GM13976 (cell line): ENCODE results near the gene SMTNL1.
A peak's percentile ranks its signal among the peaks of the same experiment; 100 is the strongest.

ENCODE experiments used
- DNase-seq: peaks from one replicate; pipeline ENCODE4 v3.0.0; 2012; ENCODE audit warnings: low spot score
- CTCF ChIP-seq: IDR thresholded peaks from 2 replicates; pipeline ENCODE4 v1.5.1; 2012; ENCODE audit warnings: borderline replicate concordance, mild to moderate bottlenecking; ENCODE audit not compliant: insufficient read depth; ENCODE audit errors: extremely low read depth, missing control alignments, control extremely low read depth
- in situ Hi-C: fragments of 300-500 bp; cut with MboI; formaldehyde crosslinking; loops from one replicate; pipeline ENCODE4 v1.12.0; 2022; ENCODE audit warnings: low sequenced_read_pairs, mixed read lengths, inconsistent platforms; ENCODE audit not compliant: unreplicated experiment

Gene SMTNL1

GRCh38 chr11:57536947-57537619 is at the start of gene SMTNL1:
TSS of gene SMTNL1 (plus strand) at chr11:57537595. CDS start at chr11:57542643, 5,048 bp downstream.
- no peak for TF ChIP-seq CTCF
- in situ Hi-C loops, result no loop called here
- DNase-seq, result no peak

- in situ Hi-C loops, result no loop called here
- no peak for TF ChIP-seq CTCF
- DNase-seq, result no peak
These were observed 49.3 kb upstream of the SMTNL1 start for GRCh38 chr11:57487920-57488659.

- no peak for DNase-seq
- no peak for TF ChIP-seq CTCF
- in situ Hi-C loops, result loop anchor here (10.0 kb wide), 1 partner anchor 154 kb away; the partner anchor contains the start of gene YPEL4
These were observed 46.7 kb upstream of the SMTNL1 start for GRCh38 chr11:57490456-57491248.

- in situ Hi-C loops, result loop anchor here (10.0 kb wide), 1 partner anchor 153 kb away; the partner anchor contains the start of gene YPEL4
- peak; percentile 64 for TF ChIP-seq CTCF
- DNase-seq, result peak; percentile 74
These were observed 45.9 kb upstream of the SMTNL1 start for GRCh38 chr11:57491371-57492061.

GRCh38 chr11:57493507-57494503 is 43.6 kb upstream of the SMTNL1 start:
- DNase-seq, result peak; percentile 81
- in situ Hi-C loops, result loop anchor here (10.0 kb wide), 1 partner anchor 151 kb away; the partner anchor contains the start of gene YPEL4
- TF ChIP-seq CTCF, result peak; percentile 94
